ENCODE data around the gene KRT5.
"Not testable (repeated sequence)": the region's sequence is repeated elsewhere in the genome, so short reads cannot be mapped to it uniquely, and the experiment has no call there.

The KRT5 gene

DNA sequence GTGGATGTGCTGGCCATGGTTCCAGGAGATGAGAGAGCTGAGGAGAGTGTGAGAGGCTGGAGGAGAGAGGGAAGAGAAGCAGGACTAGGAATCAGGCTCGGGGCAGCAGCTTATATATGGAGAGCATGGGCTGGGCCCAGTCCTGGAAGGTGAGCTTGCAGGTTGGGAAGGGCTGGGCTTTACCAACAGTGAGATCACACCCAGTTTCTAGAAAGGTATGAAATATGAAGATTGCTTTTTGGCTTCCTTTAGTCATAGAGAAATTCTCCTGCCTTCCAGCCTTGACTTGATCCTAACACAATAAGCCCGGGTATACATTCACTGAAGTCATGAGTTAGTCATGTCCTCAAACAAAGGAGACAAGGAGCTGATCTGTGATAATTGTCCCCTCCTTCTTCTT lies 27.0 kb downstream of the KRT5 start, which contains the start of gene KRT6A:
Gene KRT6A, minus strand, starts transcription at position 86 of the 400 bp plus-strand sequence. Its CDS starts 69 bp downstream, at position 17.
- no peak for DNase-seq

DNA sequence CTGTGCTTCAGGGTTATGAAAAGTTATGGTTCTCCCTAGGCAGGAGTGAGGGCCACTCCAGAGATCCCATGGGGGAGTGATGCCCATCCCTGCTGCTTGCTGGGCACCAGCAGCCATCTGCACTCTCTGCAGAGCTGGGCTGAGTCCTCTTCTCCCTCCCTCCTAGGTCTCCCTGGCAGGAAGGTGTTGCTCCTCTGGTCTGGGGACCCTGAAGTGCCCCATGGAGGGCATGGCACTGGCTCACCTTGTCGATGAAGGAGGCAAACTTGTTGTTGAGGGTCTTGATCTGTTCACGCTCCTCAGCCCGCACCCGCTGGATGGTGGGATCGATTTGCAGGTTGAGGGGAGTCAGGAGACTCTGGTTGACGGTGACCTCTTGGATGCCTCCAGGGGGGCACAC lies 27.8 kb downstream of the KRT5 start:
- DNase-seq: not testable (repeated sequence)

DNA sequence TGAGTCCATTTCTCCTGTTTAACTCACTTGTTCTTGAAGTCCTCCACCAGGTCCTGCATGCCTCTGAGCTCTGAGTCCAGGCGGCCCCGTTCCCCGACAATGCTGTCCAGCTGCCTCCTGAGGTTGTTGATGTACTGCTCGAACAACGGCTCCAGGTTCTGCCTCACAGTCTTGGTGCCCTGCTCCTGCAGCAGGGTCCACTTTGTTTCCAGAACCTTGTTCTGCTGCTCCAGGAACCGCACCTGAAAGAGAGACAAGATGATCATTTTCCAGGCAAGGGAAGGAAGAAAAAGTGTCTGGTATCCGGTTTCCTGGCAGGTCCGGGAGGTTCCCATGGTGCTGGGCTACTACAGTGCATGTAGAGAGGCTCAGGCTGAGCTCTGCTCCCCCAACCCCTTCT lies 28.7 kb downstream of the KRT5 start:
- not testable (repeated sequence) for DNase-seq

- no peak for DNase-seq
Observed at GRCh38 chr12:52488736-52489135, 31.5 kb downstream of the KRT5 start.

- not testable (repeated sequence) for DNase-seq
Observed at GRCh38 chr12:52487744-52488443, 32.3 kb downstream of the KRT5 start.

DNA sequence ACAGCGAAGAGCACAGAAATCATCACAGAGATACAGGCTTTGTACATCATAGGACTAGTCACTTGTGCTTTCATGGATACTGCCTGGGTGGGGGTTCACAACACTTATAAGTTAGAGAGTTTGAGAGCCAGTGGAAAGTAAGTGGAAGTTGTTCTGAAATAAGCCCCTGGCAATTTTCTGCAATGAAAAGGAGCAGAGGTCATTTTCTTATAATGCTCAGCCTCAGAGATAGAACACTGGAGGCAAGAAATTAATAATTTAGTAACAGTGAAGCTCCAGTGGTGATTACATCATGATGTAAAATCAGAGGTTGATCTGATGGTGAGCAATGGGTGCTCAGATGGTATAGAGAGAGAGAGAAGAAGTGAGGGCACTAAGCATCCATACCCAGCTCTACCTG lies 33.0 kb downstream of the KRT5 start:
- DNase-seq: no peak

- no peak for DNase-seq
Observed at GRCh38 chr12:52486166-52487105, 33.8 kb downstream of the KRT5 start.

GRCh38 chr12:52480073-52480472 lies 40.1 kb downstream of the KRT5 start:
- no peak for DNase-seq

DNA sequence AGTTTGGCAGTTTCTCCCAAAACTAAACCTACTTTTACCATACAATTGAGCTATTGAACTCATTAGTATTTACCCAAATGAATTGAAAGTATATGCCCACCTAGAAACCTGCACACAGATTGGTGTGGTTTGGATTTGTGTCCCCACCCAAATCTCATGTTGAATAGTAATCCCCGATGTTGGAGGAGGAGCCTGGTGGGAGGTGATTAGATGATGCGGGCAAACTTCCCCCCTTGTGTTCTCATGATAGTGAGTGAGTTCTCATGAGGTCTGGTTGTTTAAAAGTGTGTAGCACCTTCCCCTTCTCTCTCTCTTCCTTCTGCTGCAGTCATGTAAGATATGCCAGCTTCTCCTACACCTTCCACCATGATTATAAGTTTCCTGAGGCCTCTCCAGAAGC lies 42.5 kb downstream of the KRT5 start:
- DNase-seq: no peak

DNA sequence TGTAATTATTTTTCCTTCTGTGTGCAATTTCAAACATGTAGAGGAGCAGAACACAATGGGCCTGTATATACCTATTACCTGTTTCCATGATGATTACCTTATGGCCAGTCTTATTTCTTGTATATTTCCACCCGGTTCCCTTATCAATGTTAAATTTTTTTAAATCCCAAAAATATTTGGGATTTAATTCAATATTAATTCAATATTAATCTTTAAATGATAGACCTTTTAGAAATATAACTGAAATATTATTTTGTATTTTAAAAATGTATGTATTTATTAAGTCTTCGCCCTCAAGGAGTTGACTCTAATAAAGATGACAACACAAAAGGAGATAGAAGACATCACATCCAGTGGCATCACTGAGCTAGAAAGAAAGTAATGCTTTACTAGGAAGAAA lies 46.0 kb downstream of the KRT5 start:
- DNase-seq: no peak

- DNase-seq: no peak
Observed at GRCh38 chr12:52473768-52474167, 46.4 kb downstream of the KRT5 start, which contains the start of gene KRT6C. Gene KRT6C, minus strand, starts transcription at chr12:52473805. Its CDS starts 68 bp downstream, at chr12:52473737.

DNA sequence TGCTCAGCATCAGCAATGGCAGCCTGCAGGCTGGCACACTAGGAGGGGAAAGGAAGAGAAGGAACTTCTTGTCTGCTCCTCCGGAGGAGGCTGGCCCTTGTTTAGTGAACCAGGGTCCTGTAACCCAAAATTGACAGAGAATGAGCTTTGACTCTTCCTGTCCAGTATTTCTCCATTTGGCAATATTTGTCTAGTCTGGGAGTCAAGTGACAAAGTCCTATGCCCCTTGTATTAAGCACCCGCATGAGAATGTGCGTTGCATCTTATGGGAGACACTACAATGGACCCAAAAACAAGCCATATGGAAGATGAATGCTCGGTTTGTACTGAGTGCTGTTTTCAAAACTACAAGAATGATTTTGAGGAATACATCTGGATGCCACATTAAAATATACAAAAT lies 50.3 kb downstream of the KRT5 start:
- DNase-seq: no peak

DNA sequence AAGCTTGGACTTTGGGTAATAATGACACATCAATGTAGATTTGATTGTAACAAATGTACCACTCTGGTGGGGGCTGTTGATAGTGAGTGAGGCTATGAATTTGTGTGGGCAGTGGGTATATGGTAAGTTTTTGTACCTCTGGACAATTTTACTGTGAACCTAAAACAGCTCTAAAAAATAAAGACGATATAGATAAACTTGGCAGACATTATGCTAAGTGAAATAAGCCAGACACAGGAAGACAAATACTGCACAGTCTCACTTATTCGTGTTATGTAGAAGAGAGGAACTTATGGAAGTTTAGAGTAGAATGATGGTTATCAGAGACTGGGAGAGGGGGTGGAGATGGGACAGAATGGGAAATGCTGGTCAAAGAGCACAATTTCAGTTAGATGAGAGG lies 55.3 kb downstream of the KRT5 start:
- DNase-seq: no peak
